Upper lobe of left lung (tissue), 4 donors: Measurements from ENCODE around the gene VPS18.

Experiments used
- CTCF ChIP-seq, 6 experiments: fragments of 450-650 bp in 4 of 6; fragments of 200-600 bp in 2 of 6; sonication (generic) in 2 of 6; IDR thresholded peaks; one replicate each; pipeline ENCODE4 v1.5.1; 2016 to 2019; ENCODE audit warnings: antibody characterized with exemption in 6 of 6
- EP300 ChIP-seq, 4 donors: sonication (generic); formaldehyde crosslinking; IDR thresholded peaks; one replicate each; pipeline ENCODE4 v1.5.1; 2017; ENCODE audit warnings: antibody characterized with exemption in 4 of 4, control low read depth in 2 of 4
- POLR2A ChIP-seq, 4 donors: fragments of 450-650 bp; IDR thresholded peaks; one replicate each; pipeline ENCODE4 v1.5.1; 2016 to 2017; ENCODE audit warnings: antibody characterized with exemption in 4 of 4, mild to moderate bottlenecking in 2 of 4

GRCh38 chr15:40941068-40941527 is 46.8 kb downstream of the VPS18 start:
- no peak for TF ChIP-seq POLR2A (IDR thresholded peaks at IDR 0.05)
- TF ChIP-seq CTCF (IDR thresholded peaks at IDR 0.05), result no peak
- no peak for TF ChIP-seq EP300 (IDR thresholded peaks at IDR 0.05)
